IMR-90 (cell line): ENCODE results near the gene FOXK2. TPM values are rescaled to one million over a fixed set of nuclear protein-coding genes. Genes with fewer than 3 reads are reported as not detected.

ENCODE experiments used
- ATAC-seq: fragments of 200-7000 bp; cut with Tn5 transposase; 2 replicates; pipeline ENCODE4 v1.9.1; 2020; ENCODE audit warnings: low read depth, mild to moderate bottlenecking, moderate library complexity
- BruUV-seq: library from RNA; stranded (reverse); fragments of 400-500 nt; replicated peaks from 2 replicates; lab custom pipeline; 2021; lab: Mats Ljungman, UMichigan
- CTCF ChIA-PET: fragments of 300-600 bp; formaldehyde crosslinking; extraction: SDS; loops from one replicate; lab custom pipeline; 2021; ENCODE audit warnings: antibody characterized with exemption; lab: Yijun Ruan, JAX
- POLR2A ChIA-PET: fragments of 300-600 bp; sonication (Branson Sonifier 250); formaldehyde crosslinking; loops from one replicate; lab custom pipeline; 2022; ENCODE audit warnings: antibody characterized with exemption; ENCODE audit not compliant: unreplicated experiment; lab: Charles Lee
- DNase-seq: peaks from one replicate; pipeline ENCODE4 v3.0.0; 2013
- H2AFZ ChIP-seq: replicated peaks from 2 replicates; pipeline ENCODE3; 2013; ENCODE audit warnings: low read length, mild to moderate bottlenecking; ENCODE audit not compliant: poor library complexity
- H2AK5ac ChIP-seq: 2 replicates; pipeline ENCODE4 v1.6.1; 2013; ENCODE audit warnings: low read depth, low read length, inconsistent platforms
- H2AK9ac ChIP-seq: replicated peaks from 2 replicates; pipeline ENCODE3; 2013; ENCODE audit warnings: mild to moderate bottlenecking, low read depth, low read length, moderate library complexity; ENCODE audit not compliant: poor library complexity
- H2BK120ac ChIP-seq: 2 replicates; pipeline ENCODE4 v1.6.1; 2013; ENCODE audit warnings: low read depth, low read length, inconsistent platforms
- H2BK15ac ChIP-seq: 3 replicates; pipeline ENCODE4 v1.6.1; 2013; ENCODE audit warnings: low read depth, low read length, inconsistent platforms
- H2BK20ac ChIP-seq: 2 replicates; pipeline ENCODE4 v1.6.1; 2013; ENCODE audit warnings: low read depth, mild to moderate bottlenecking, inconsistent platforms, low read length, moderate library complexity
- H2BK5ac ChIP-seq: 2 replicates; pipeline ENCODE4 v1.6.1; 2013; ENCODE audit warnings: mild to moderate bottlenecking, low read depth, low read length, inconsistent platforms; ENCODE audit not compliant: poor library complexity, severe bottlenecking
- H3K14ac ChIP-seq: replicated peaks from 2 replicates; pipeline ENCODE4 v1.6.1; 2013; ENCODE audit warnings: low read depth, low read length, inconsistent platforms
- H3K18ac ChIP-seq: 2 replicates; pipeline ENCODE4 v1.6.1; 2013; ENCODE audit warnings: low read depth, low read length, control low read depth
- H3K23ac ChIP-seq: 2 replicates; pipeline ENCODE4 v1.6.1; 2013; ENCODE audit warnings: low read depth, low read length, inconsistent platforms
- H3K27ac ChIP-seq: 2 replicates; pipeline ENCODE4 v1.5.1; 2013; ENCODE audit warnings: mild to moderate bottlenecking, control low read depth, low read length; ENCODE audit not compliant: insufficient read depth
- H3K27me3 ChIP-seq: 2 replicates; pipeline ENCODE4 v1.6.1; 2013; ENCODE audit warnings: low read length; ENCODE audit not compliant: control insufficient read depth, insufficient read depth
- H3K36me3 ChIP-seq: 2 replicates; pipeline ENCODE4 v1.6.1; 2013; ENCODE audit warnings: low read length, mixed read lengths; ENCODE audit not compliant: control insufficient read depth, insufficient read depth
- H3K4ac ChIP-seq: 2 replicates; pipeline ENCODE4 v1.6.1; 2013; ENCODE audit warnings: low read depth, low read length, inconsistent platforms
- H3K4me1 ChIP-seq: 2 replicates; pipeline ENCODE4 v1.6.1; 2013; ENCODE audit warnings: low read length, mixed read lengths; ENCODE audit not compliant: control insufficient read depth, insufficient read depth
- H3K4me2 ChIP-seq: 2 replicates; pipeline ENCODE4 v1.6.1; 2013; ENCODE audit warnings: low read depth, mild to moderate bottlenecking, control low read depth, low read length, moderate library complexity
- H3K4me3 ChIP-seq: 2 replicates; pipeline ENCODE4 v1.5.1; 2013; ENCODE audit warnings: low read depth, mild to moderate bottlenecking, control low read depth, low read length, moderate library complexity; ENCODE audit not compliant: insufficient read depth
- H3K56ac ChIP-seq: 2 replicates; pipeline ENCODE4 v1.6.1; 2013; ENCODE audit warnings: low read length, inconsistent platforms; ENCODE audit not compliant: insufficient read depth; ENCODE audit errors: extremely low read depth
- H3K79me1 ChIP-seq, 2 experiments: 2 replicates each; pipeline ENCODE4 v1.6.1; 2013; ENCODE audit warnings: low read length in 2 of 2, inconsistent platforms in 1 of 2, low read depth in 1 of 2
- H3K9ac ChIP-seq: 2 replicates; pipeline ENCODE4 v1.6.1; 2013; ENCODE audit warnings: low read depth, low read length, control low read depth
- H3K9me1 ChIP-seq: 2 replicates; pipeline ENCODE4 v1.6.1; 2013; ENCODE audit warnings: low read length, inconsistent platforms; ENCODE audit not compliant: insufficient read depth
- H3K9me3 ChIP-seq: 2 replicates; pipeline ENCODE4 v1.6.1; 2013; ENCODE audit warnings: low read length; ENCODE audit not compliant: control insufficient read depth, insufficient read depth
- H4K20me1 ChIP-seq: 2 replicates; pipeline ENCODE4 v1.6.1; 2013; ENCODE audit warnings: low read length, inconsistent platforms; ENCODE audit not compliant: insufficient read depth
- H4K5ac ChIP-seq: 2 replicates; pipeline ENCODE4 v1.6.1; 2013; ENCODE audit warnings: mild to moderate bottlenecking, low read depth, low read length, control low read depth
- H4K8ac ChIP-seq, 2 experiments: 2 replicates each; pipeline ENCODE4 v1.6.1; 2013; ENCODE audit warnings: low read depth in 2 of 2, low read length in 2 of 2, control low read depth in 1 of 2, inconsistent platforms in 1 of 2
- H4K91ac ChIP-seq: 2 replicates; pipeline ENCODE4 v1.6.1; 2013; ENCODE audit warnings: low read depth, low read length, inconsistent platforms; ENCODE audit not compliant: insufficient read depth
- BHLHE40 ChIP-seq: fragments of 150-350 bp; IDR thresholded peaks from 2 replicates; pipeline ENCODE4 v1.6.1; 2016; ENCODE audit warnings: mild to moderate bottlenecking, low read depth, low read length
- CEBPB ChIP-seq: IDR thresholded peaks from 2 replicates; pipeline ENCODE4 v1.6.1; 2012; ENCODE audit warnings: low read depth, low read length, improper control_type of control experiment
- FOS ChIP-seq: fragments of 150-350 bp; IDR thresholded peaks from 2 replicates; pipeline ENCODE4 v1.6.1; 2016; ENCODE audit warnings: low read depth, low read length
- MAFK ChIP-seq: IDR thresholded peaks from 2 replicates; pipeline ENCODE4 v1.6.1; 2012; ENCODE audit warnings: low read depth, low read length, improper control_type of control experiment
- MAZ ChIP-seq: IDR thresholded peaks from 2 replicates; pipeline ENCODE4 v1.6.1; 2012; ENCODE audit warnings: low read depth, mild to moderate bottlenecking, low read length, improper control_type of control experiment, moderate library complexity, borderline replicate concordance
- MXI1 ChIP-seq: IDR thresholded peaks from 2 replicates; pipeline ENCODE4 v1.6.1; 2012; ENCODE audit warnings: low read depth, mild to moderate bottlenecking, low read length, moderate library complexity, borderline replicate concordance
- POLR2A ChIP-seq: IDR thresholded peaks from 2 replicates; pipeline ENCODE4 v1.6.1; 2012; ENCODE audit warnings: mild to moderate bottlenecking, low read depth, low read length
- RCOR1 ChIP-seq: IDR thresholded peaks from 2 replicates; pipeline ENCODE4 v1.6.1; 2012; ENCODE audit warnings: mild to moderate bottlenecking, low read length, improper control_type of control experiment; ENCODE audit not compliant: insufficient replicate concordance
- WGBS, 2 experiments: methylation state at CpG; one replicate each; pipeline versions ENCODE4 v1.1.5 to v1.1.7; 2013; ENCODE audit warnings: missing lambda C conversion rate in 2 of 2; ENCODE audit not compliant: insufficient read length in 1 of 2; ENCODE audit errors: extremely low coverage in 2 of 2; 5-methylcytosine and 5-hydroxymethylcytosine counted together
- dilution Hi-C: fragments of 300-500 bp; cut with HindIII; formaldehyde crosslinking; loops from one replicate; pipeline ENCODE4 v1.14.3; 2018; ENCODE audit warnings: low sequenced_read_pairs; ENCODE audit not compliant: unreplicated experiment
- in situ Hi-C: fragments of 300-500 bp; cut with MboI; formaldehyde crosslinking; loops from 3 replicates; pipeline ENCODE4 v1.14.3; 2019; ENCODE audit warnings: low sequenced_read_pairs, inconsistent platforms, mixed read lengths
- intact Hi-C: fragments of 100-400 bp; cut with micrococcal nuclease; formaldehyde crosslinking; loops from 2 replicates; pipeline ENCODE4 v1.10.0; 2022
- polyA plus RNA-seq, 3 experiments: library from polyadenylated mRNA; depleted of rRNA; stranded (reverse); fragments of >200 nt; gene quantifications; 2 replicates each; pipeline ENCODE4 v1.2.3, GENCODE V29; 2012; ENCODE audit warnings: low replicate concordance in 1 of 3
- total RNA-seq: library from RNA; depleted of rRNA; stranded (reverse); fragments of >200 nt; gene quantifications from 2 replicates; pipeline ENCODE4 v1.2.3, GENCODE V29; 2012
- TF ChIP-seq, protein P1 (sequence below): fragments of 150-350 bp; IDR thresholded peaks from 2 replicates; pipeline ENCODE4 v1.6.1; 2017; ENCODE audit warnings: mild to moderate bottlenecking, antibody characterized with exemption, low read length, low read depth
- TF ChIP-seq, protein P2 (sequence below): conservative IDR thresholded peaks from 2 replicates; pipeline ENCODE4 v1.5.1; 2012; ENCODE audit warnings: mild to moderate bottlenecking, low read depth, low read length, improper control_type of control experiment

Gene FOXK2
- total and polyA plus RNA-seq, 2 of the 4 experiments (the other 2 are of a cell fraction) = 12.5 to 20.0 TPM

DNA sequence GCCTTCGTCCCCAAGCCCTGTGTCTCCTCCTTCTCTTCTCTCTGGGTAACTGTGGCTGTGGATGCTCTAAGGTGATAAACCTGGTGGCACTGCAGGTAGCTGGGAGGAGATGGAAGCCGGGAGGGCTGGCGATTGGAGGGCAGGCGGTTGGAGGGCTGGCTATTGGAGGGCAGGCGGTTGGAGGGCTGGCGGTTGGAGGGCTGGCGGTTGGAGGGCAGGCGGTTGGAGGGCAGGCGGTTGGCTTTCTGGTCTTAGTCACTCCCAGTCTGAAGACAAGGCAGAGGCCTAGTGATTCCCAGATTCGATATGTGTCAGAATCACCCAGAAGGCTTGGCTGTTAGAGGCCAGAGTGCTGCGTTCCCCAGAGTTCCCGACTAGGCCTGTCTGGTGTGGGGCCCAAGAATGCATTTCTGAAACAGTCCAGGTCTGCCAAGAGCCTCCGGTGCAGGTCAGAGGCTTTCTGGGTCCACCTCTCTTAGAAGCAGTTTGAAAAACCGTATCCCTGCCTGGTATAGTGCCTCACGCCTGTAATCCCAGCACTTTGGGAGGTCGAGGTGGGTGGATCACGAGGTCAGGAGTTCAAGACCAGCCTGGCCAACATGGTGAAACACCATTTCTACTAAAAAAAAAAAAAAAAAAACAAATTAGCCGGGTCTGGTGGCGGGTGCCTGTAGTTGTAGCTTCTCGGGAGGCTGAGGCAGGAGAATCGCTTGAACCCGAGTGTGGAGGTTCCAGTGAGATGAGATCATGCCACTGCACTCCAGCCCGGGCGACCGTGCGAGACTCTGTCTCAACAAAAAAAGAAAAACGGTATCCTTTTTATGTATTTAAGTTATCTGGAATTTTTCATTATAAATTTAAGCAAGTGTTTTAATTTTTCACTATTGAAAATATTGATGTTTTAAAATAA is 69.0 kb downstream of the FOXK2 start (continued):
- TF ChIP-seq, protein P1, sequence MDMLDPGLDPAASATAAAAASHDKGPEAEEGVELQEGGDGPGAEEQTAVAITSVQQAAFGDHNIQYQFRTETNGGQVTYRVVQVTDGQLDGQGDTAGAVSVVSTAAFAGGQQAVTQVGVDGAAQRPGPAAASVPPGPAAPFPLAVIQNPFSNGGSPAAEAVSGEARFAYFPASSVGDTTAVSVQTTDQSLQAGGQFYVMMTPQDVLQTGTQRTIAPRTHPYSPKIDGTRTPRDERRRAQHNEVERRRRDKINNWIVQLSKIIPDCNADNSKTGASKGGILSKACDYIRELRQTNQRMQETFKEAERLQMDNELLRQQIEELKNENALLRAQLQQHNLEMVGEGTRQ = no peak
- no peak for TF ChIP-seq FOS

DNA sequence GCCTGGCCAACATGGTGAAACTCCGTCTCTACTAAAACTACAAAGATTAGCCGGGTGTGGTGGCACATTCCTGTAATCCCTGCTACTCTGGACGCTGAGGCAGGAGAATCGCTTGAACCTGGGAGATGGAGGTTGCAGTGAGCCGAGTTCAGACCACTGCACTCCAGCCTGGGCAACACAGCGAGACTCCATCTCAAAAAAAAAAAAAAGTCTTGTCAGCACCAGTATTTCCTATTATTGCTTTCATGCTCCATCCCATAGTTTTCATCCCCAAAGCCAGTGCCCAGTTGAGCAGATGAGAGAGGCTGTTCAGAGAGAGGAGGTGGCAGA is 70.3 kb downstream of the FOXK2 start:
- H2BK5ac ChIP-seq = no peak overlapping the region
- ChIA-PET POLR2A (no interaction called here), CTCF (no interaction called here)
- peaks cover 4% of the 10 kb centered on the region; the same call in 1 of the 2 replicates for H3K9me1 ChIP-seq
- H4K91ac ChIP-seq = no peak overlapping the region
- peaks cover 8 to 17% of the 10 kb centered on the region in 2 experiments for H3K79me1 ChIP-seq
- TF ChIP-seq, protein P1 = no peak
- TF ChIP-seq POLR2A (no peak), MXI1 (no peak), MAZ (no peak), BHLHE40 (no peak), FOS (no peak), CEBPB (no peak), MAFK (no peak), RCOR1 (no peak)
- TF ChIP-seq, protein P2, sequence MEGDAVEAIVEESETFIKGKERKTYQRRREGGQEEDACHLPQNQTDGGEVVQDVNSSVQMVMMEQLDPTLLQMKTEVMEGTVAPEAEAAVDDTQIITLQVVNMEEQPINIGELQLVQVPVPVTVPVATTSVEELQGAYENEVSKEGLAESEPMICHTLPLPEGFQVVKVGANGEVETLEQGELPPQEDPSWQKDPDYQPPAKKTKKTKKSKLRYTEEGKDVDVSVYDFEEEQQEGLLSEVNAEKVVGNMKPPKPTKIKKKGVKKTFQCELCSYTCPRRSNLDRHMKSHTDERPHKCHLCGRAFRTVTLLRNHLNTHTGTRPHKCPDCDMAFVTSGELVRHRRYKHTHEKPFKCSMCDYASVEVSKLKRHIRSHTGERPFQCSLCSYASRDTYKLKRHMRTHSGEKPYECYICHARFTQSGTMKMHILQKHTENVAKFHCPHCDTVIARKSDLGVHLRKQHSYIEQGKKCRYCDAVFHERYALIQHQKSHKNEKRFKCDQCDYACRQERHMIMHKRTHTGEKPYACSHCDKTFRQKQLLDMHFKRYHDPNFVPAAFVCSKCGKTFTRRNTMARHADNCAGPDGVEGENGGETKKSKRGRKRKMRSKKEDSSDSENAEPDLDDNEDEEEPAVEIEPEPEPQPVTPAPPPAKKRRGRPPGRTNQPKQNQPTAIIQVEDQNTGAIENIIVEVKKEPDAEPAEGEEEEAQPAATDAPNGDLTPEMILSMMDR = no peak
- BruUV-seq = no TSS peak
- no peak overlapping the region for H3K23ac ChIP-seq
- no peak overlapping the region for H4K8ac ChIP-seq
- H2AFZ ChIP-seq = no peak overlapping the region
- dilution Hi-C loops (no loop called here), intact Hi-C loops (no loop called here), in situ Hi-C loops (no loop called here)
- no peak overlapping the region for H3K4me2 ChIP-seq
- H2BK20ac ChIP-seq = no peak overlapping the region
- no peak overlapping the region for H2BK15ac ChIP-seq
- DNase-seq (no peak), ATAC-seq (no peak)
- no peak overlapping the region for H2AK5ac ChIP-seq
- H3K27ac ChIP-seq = no peak overlapping the region
- no peak overlapping the region for H3K14ac ChIP-seq
- H3K4ac ChIP-seq = no peak overlapping the region
- peaks cover 8% of the 10 kb centered on the region for H3K4me1 ChIP-seq
- no peak overlapping the region for H2AK9ac ChIP-seq
- no peaks in the 10 kb centered on the region for H3K27me3 ChIP-seq
- no peaks in the 10 kb centered on the region for H3K9me3 ChIP-seq
- no peak overlapping the region for H3K4me3 ChIP-seq
- peaks cover 15% of the 10 kb centered on the region for H4K20me1 ChIP-seq
- WGBS, 2 experiments = no CpG with 5 or more reads among the region's 6 CpGs
- H2BK120ac ChIP-seq = no peak overlapping the region
- H3K36me3 ChIP-seq = peaks cover 30% of the 10 kb centered on the region
- H3K18ac ChIP-seq = no peak overlapping the region
- H3K9ac ChIP-seq = no peak overlapping the region
- no peak overlapping the region for H3K56ac ChIP-seq
- no peak overlapping the region for H4K5ac ChIP-seq
